ELF-1 (cell line): ENCODE measurements around the gene GARS1.
A peak's percentile ranks its signal among the peaks of the same experiment; 100 is the strongest.
"Not testable (repeated sequence)": the region's sequence is repeated elsewhere in the genome, so short reads cannot be mapped to it uniquely, and the experiment has no call there.

ENCODE experiments used
- DNase-seq: peaks from one replicate; pipeline ENCODE4 v3.0.0-alpha.2; 2016; ENCODE audit warnings: low read depth, low spot score

The GARS1 gene, protein sequence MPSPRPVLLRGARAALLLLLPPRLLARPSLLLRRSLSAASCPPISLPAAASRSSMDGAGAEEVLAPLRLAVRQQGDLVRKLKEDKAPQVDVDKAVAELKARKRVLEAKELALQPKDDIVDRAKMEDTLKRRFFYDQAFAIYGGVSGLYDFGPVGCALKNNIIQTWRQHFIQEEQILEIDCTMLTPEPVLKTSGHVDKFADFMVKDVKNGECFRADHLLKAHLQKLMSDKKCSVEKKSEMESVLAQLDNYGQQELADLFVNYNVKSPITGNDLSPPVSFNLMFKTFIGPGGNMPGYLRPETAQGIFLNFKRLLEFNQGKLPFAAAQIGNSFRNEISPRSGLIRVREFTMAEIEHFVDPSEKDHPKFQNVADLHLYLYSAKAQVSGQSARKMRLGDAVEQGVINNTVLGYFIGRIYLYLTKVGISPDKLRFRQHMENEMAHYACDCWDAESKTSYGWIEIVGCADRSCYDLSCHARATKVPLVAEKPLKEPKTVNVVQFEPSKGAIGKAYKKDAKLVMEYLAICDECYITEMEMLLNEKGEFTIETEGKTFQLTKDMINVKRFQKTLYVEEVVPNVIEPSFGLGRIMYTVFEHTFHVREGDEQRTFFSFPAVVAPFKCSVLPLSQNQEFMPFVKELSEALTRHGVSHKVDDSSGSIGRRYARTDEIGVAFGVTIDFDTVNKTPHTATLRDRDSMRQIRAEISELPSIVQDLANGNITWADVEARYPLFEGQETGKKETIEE

DNA sequence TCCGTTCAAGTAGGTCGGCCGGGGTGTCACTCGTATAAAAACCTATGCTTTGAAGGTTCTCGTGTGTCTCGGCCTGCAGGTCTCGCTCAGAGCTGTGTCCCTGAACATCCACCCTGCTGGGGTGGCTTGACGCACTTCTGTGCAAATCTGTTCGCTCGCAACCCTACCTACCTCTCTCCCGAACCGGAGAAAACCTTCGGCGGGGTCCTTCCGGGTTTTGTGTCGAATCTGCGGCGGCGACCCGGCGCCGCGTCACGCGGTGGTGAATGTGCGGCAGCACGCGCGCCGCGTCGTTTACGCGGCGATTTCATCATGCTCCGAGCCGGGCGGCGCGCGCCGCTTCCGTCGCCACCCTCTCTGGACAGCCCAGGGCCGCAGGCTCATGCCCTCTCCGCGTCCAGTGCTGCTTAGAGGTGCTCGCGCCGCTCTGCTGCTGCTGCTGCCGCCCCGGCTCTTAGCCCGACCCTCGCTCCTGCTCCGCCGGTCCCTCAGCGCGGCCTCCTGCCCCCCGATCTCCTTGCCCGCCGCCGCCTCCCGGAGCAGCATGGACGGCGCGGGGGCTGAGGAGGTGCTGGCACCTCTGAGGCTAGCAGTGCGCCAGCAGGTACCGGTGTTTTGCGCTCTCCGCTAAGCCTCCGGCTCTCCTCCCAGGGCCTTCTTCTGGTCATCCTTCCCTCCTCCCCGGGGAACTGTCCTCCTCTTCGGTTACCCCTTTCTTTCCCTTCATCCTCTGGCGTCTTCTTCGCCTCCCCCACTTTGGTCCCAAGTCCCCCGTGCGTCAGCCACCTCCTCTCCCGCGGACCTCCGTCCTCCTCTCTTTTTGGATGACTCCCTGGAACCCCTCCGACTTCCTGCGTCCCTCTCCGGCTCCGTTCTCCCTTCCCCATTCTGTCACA is at the start of gene GARS1:
TSS of gene GARS1 (plus strand) at position 339 of the 896 bp plus-strand sequence. CDS start at position 383, 44 bp downstream.
- peak; percentile 96 for DNase-seq

DNA sequence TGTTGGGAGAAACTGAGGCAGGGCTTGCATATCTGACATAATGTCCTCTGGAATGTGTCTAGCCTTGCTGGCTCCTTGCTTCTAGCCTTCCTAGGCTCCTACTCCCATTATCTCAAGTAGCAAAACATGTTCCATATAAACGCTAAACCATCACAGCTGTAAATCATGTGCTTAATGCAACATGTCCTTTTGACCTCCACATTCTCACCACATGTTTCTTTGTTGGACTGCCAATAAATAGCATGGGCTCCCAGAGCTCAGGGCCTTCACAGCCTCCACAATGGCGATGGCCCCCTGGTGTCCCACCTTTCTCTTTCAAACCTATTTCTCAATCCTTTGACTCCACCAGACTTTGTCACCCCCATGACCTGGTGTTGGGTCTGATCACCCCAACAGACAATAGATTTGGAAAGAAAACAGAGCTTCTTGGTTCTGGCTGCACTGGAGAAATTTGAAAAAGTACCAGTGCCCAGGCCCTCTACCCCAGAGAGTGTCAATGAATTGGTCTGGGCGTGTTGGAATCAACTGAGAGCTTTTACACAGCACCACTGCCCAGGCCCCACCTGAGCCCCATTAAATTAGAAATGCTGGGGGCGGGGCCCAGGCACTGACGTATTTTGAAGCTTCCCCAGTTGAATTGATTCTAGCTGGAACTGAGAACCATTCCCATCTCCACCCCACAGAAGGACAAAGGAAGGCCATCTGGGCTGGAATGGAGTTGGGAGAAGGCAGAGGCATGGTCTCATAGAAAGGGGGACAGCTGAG is 48.7 kb upstream of the GARS1 start:
- DNase-seq = no peak

- no peak for DNase-seq
Measured at GRCh38 chr7:30546596-30546995, 48.1 kb upstream of the GARS1 start.

GRCh38 chr7:30548845-30549244 is 45.8 kb upstream of the GARS1 start:
- DNase-seq = peak; percentile 84

DNA sequence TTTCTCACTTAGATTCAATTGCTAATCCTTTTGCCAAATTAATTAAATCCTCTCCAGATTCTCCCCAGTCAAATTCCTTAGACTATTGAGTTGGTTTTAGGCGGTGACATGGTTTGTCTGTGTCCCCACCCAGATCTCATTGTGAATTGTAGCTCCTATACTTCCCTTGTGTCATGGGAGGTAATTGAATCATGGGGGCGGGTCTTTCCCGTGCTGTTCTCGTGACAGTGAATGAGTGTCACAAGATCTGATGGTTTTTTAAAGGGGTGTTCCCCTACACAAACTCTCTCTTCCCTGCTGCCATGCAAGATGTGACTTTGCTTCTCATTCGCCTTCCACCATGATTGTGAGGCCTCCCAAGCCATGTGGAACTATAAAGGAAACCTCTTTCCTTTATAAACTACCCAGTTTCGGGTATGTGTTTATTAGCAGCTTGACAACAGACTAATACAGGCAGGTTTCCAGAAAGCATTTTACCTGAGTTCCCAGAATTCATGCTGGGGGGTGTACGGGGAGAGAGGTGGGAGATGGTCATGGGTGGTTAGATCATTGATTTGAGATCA is 44.7 kb upstream of the GARS1 start:
- peak; percentile 30 for DNase-seq

DNA sequence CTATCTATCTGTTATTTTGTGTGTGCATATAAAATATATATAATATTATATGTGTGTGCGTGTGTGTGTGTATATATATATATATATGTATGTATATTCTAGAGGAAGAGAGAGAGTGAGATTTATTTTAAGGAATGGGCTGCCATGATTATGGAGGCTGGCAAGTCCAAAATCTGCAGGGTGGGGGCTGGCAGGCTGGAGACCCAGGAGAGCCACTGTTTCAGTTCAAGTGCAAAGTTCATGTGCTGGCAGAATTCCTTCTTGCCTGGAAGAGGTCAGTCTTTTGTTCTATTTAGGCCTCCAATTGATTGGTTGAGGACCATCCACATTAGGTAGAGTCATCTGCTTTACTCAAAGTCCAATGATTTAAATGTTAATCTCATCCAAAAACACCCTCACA is 42.3 kb upstream of the GARS1 start:
- no peak for DNase-seq

DNA sequence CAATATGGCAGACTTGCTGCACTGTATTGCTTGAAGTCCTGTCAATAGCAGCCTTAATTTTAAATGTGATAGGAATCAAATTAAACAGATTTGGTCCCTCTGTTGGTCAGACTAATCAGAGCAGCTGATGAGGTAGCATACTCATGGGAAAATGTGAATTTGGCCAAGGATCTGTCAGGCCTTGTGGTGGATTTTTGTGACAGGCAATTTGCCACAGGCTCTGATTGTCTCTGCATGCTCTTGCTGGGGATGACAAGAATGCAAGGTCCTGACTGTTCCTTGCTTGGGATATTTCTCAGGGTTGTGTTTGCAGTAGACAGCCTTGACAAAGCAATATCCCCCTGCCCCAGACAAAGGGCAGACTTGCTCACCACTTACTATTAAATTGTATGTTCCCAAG is 41.5 kb upstream of the GARS1 start:
- DNase-seq = no peak

GRCh38 chr7:30553546-30553945 is 41.1 kb upstream of the GARS1 start:
- no peak for DNase-seq

DNA sequence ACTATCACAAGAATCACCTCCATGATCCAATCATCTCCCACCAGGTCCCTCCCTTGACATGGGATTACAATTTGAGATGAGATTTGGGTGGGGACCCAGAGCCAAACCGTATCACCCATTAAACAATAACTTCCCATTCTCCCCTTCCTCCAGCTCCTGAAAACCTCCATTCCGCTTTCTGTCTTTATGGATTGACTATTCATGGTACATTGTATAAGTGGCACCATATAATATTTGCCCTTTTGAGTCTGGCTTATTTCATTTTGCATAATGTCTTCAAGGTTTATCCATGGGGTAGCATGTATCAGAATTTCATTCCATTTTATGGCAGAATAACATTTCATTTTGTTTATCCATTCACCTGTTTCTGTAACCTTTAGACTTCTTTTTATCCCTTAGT is 39.2 kb upstream of the GARS1 start:
- DNase-seq = no peak

DNA sequence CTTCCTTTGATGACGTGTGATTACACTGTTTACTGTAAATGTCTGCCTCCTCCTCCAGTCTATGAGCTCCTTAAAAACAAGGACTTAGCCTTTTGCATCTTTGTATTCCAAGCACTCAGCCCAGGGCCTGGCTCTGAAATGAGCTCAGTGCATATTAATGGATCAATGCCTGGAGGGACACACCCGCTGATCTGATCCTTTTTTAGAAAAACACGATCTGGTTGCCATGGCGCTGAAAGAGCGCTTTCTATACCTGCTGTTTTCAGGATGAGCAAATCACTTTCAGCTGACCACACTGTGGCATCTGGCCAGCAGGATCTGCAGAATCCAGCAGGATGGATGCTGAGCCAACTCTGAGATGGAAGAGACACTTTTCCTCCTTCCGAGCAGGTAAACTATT is 37.8 kb upstream of the GARS1 start:
- DNase-seq = peak; percentile 90

GRCh38 chr7:30557245-30557644 is 37.4 kb upstream of the GARS1 start:
- DNase-seq = no peak

DNA sequence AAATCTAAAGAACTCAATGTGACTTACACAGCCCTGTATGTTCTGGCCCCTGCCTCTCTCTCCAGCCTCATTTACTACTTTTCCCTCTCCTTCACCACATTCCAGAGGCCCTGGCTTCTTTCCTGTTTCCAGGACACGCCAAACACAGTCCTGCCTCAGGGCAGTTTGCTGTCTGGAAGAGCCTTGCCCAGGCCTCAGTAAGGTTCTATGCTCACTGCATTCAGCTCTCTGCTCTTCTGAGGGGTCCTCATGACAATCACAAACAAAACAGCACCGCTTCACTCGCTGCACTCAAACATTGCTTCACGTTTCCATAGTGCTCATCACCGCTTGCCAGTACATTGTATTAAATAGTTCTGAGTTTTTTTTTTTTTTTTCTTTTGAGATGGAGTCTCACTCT is 35.1 kb upstream of the GARS1 start:
- DNase-seq = peak; percentile 89

DNA sequence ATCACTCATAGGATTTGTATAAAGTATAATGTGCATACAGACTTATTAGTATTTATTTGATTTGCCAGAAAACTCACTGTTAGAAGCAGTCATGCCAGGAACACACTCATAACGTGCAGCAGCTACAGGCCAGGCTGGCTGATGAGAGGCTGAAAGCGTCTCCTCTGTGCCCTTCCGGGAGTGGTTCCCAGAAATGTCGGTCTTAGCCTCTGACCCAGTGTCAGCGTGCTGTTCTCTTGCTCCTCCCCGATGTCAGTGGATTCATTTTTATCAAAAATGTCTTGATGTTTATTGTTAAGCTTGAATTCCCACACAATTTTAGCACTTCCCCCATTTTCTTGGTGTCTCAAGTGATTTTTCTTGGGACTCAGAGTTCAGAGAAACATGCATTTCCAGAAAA is 33.3 kb upstream of the GARS1 start:
- no peak for DNase-seq

DNA sequence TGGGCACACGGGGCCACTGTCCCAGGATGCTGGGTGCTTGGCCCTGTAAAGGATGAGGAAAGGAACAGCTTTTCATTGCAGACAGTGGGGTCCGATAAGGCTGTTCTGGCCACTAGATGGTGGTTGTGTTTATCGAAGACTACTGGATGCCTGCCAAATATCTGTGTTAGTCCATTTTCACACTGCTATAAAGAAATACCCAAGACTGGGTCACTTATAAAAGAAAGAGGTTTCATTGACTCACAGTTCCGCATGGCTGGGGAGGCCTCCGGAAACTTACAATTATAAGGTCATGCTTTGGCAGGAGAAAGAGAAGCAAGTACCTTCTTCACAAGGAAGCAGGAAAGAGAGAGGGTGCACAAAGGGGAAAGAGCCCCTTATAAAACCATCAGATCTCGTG is 32.2 kb upstream of the GARS1 start:
- no peak for DNase-seq

DNA sequence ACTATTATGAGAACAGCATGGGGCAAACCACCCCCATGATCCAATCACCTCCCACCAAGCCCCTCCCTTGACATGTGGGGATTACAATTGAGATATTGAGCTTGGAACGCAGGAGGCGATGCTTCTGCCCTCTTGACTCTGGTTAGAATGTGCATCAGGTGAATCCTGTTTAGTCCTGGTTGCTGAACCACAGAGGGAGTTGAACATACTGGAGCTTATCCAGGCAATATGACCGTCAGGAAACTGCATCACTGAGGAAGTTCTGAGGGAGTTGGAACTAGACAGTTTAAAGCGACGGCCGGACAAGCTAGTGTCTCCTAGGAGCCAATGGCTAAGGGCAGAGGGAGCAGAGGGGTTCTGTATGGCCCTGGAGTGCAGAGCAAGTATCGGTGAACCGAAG is 31.8 kb upstream of the GARS1 start:
- DNase-seq = no peak

DNA sequence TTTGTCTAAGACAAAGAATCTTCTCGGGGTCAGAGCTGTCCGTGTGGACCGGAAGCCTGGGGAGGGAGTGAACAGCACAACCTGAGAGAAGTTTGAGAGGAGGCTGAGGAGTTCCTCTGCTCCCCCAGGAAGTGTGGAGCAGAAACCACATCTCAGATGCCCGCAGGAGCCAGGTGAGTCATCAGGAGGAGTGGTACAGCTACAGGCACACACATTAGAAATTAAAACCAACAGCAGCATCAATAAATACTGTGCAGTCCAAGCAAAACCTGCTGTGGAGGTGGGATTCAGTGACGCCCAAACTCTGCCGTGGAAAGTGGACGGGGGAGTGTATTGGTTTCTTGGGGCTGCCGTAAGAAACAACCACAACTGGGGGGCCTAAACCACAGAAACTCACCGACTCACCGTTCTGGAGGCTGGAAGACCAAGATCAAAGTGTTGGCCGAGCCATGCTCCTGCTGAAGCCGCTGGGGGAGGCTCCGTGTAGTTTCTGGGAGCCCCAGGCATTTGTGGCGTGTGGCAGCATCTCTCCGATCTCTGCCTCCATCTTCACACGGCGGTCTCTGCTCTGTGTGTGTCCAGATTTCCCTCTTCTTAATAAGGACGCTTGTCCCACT is 31.2 kb upstream of the GARS1 start:
- DNase-seq = no peak

GRCh38 chr7:30564243-30564892 is 30.3 kb upstream of the GARS1 start:
- peak; percentile 95 for DNase-seq

GRCh38 chr7:30566596-30566995 is 28.1 kb upstream of the GARS1 start:
- no peak for DNase-seq

DNA sequence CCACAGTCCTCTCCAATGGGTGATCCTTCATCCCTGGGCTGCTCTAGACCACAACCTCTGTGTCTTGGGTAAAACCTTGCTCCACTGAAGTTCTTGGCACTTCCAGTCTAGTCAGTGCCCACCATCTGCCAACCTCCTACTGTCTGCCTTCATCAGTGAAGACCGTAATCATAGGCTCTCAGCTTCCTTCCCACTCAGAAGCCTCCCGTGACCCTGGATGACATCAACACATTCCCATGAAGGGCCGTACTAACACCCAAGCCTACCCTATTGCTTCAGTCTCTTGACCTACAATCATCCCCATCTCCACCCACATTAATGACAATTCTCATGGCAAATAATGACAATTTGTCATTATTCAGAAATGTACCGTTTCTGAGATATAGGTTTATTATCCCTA is 27.6 kb upstream of the GARS1 start:
- DNase-seq = no peak

DNA sequence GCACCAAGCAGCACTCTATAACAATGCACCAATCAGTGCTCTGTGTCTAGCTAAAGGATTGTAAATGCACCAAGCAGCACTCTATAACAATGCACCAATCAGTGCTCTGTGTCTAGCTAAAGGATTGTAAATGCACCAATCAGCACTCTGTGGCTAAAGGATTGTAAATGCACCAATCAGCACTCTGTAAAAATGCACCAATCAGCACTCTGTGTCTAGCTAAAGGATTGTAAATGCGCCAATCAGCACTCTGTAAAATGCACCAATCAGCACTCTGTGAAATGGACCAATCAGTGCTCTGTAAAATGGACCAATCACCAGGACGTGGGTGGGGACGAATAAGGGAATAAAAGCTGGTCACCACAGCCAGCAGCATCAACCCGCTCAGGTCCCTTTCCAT is 24.4 kb upstream of the GARS1 start:
- not testable (repeated sequence) for DNase-seq
